Epidermal melanocyte (primary cell): ENCODE data around the gene PDSS1.

ENCODE experiments used
- DNase-seq: peaks from one replicate; pipeline ENCODE4 v3.0.0; 2011; ENCODE audit warnings: low spot score; ENCODE audit not compliant: insufficient read length

PDSS1 gene

DNA sequence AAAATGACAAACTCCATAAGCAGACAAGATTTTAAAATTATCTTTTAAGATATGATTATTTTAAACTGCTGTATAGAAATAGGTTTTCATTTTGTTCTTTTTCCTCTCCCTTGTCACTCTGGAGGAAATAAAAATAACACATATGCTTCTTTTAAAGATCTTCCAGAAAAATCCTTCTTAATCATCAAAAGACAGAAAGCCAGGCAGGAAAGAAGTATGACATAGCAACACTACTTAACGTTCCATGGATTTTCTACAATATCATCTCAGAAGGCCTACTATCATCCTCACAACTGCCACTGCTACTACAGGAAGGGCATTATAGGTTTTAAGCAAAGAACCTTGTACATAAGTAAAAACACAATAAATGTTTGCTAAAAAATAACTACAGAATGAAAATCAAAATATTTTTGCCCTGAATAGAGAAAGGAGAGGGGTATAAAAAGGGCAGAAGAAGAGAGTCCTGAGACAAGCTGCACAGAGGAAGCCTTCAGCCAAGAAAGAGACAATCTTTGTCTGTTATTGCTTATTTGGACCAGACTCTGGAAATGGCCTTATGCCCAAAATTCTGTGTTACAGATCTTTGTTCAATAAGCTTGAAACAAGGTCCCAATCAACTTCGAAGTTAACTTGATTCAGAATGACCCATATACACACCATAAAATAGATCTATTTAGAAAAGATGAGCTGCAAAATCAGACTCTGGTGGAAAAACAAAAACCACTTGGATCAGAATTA lies 95.4 kb downstream of the PDSS1 start:
- no peak for DNase-seq
